Measurements from ENCODE around the gene GASK1B. TPM values are rescaled to one million over a fixed set of nuclear protein-coding genes. Genes with fewer than 3 reads are reported as not detected.

Gene GASK1B
- total and polyA plus RNA-seq, 3 donors from 2014 or later, result 19.3 to 24.0 (median 19.8) TPM

- intact Hi-C loops (cut with DNase I; ENCODE audit: low total_unique reads), result no loop called here
- no peak for TF ChIP-seq POLR2A (IDR thresholded peaks at IDR 0.05)
- H3K4me1 ChIP-seq, result peaks cover 9% of the 10 kb centered on the region
- 31 to 40% methylated on average over 6 of the region's 6 CpGs for WGBS, 2 donors
- H3K27me3 ChIP-seq, result no peaks in the 10 kb centered on the region
- H3K36me3 ChIP-seq (ENCODE audit: low read depth, missing control alignments), result no peaks in the 10 kb centered on the region
- DNase-seq, result peak; percentile 22
- no peak overlapping the region for H3K4me3 ChIP-seq
- H3K9me3 ChIP-seq, result no peaks in the 10 kb centered on the region
- H3K27ac ChIP-seq, result no peak overlapping the region
These were observed 11.1 kb downstream of the GASK1B start for GRCh38 chr4:158161551-158162354.

- Histone ChIP-seq H3K9me3 (no peaks in the 10 kb centered on the region), H3K27ac (peak overlapping the region in 1 of 2 donors; percentile 33), H3K4me3 (no peak overlapping the region), H3K4me1 (peaks cover 9% of the 10 kb centered on the region), H3K27me3 (no peaks in the 10 kb centered on the region), H3K36me3 (ENCODE audit: low read depth, missing control alignments) (no peaks in the 10 kb centered on the region)
- DNase-seq, result no peak
- WGBS, 2 donors, result 36 to 52% methylated on average over 4 of the region's 4 CpGs
- intact Hi-C loops (cut with DNase I; ENCODE audit: low total_unique reads), result no loop called here
- TF ChIP-seq CTCF (IDR thresholded peaks at IDR 0.05), result no peak
- no peak for TF ChIP-seq POLR2A (IDR thresholded peaks at IDR 0.05)
These were observed 13.1 kb downstream of the GASK1B start for GRCh38 chr4:158159718-158160094.

- no peak for TF ChIP-seq CTCF (IDR thresholded peaks at IDR 0.05)
- TF ChIP-seq POLR2A (IDR thresholded peaks at IDR 0.05), result no peak
- H3K27me3 ChIP-seq, result no peaks in the 10 kb centered on the region
- DNase-seq, result no peak
- H3K36me3 ChIP-seq (ENCODE audit: low read depth, missing control alignments), result no peaks in the 10 kb centered on the region
- H3K4me1 ChIP-seq, result peaks cover 9% of the 10 kb centered on the region
- no peaks in the 10 kb centered on the region for H3K9me3 ChIP-seq
- intact Hi-C loops (cut with DNase I; ENCODE audit: low total_unique reads), result no loop called here
- H3K4me3 ChIP-seq, result no peak overlapping the region
- 48 to 62% methylated on average over 3 of the region's 3 CpGs for WGBS, 2 donors
- peak overlapping the region in 1 of 2 donors; percentile 37 for H3K27ac ChIP-seq
These were observed 13.6 kb downstream of the GASK1B start for GRCh38 chr4:158159054-158159717.

GRCh38 chr4:158157412-158157811, 15.4 kb downstream of the GASK1B start:
- no peak for DNase-seq
- no peak for TF ChIP-seq CTCF (IDR thresholded peaks at IDR 0.05)
- no peak for TF ChIP-seq POLR2A (IDR thresholded peaks at IDR 0.05)
- H3K27ac ChIP-seq, result no peak overlapping the region

GRCh38 chr4:158155656-158156356, 17.0 kb downstream of the GASK1B start:
- intact Hi-C loops (cut with DNase I; ENCODE audit: low total_unique reads), result no loop called here
- Histone ChIP-seq H3K27me3 (no peaks in the 10 kb centered on the region), H3K27ac (no peak overlapping the region), H3K9me3 (no peaks in the 10 kb centered on the region), H3K4me1 (no peaks in the 10 kb centered on the region), H3K36me3 (ENCODE audit: low read depth, missing control alignments) (no peaks in the 10 kb centered on the region), H3K4me3 (no peak overlapping the region)
- 77 to 80% methylated on average over 8 of the region's 8 CpGs for WGBS, 2 donors
- DNase-seq, result no peak
- TF ChIP-seq CTCF (IDR thresholded peaks at IDR 0.05) (no peak), POLR2A (IDR thresholded peaks at IDR 0.05) (no peak)

More at GRCh38 chr4:158157412-158157811, 15.4 kb downstream of the GASK1B start:
- Histone ChIP-seq H3K9me3 (no peaks in the 10 kb centered on the region), H3K4me3 (no peak overlapping the region), H3K4me1 (peaks cover 9% of the 10 kb centered on the region), H3K36me3 (ENCODE audit: low read depth, missing control alignments) (no peaks in the 10 kb centered on the region), H3K27me3 (no peaks in the 10 kb centered on the region)
- intact Hi-C loops (cut with DNase I; ENCODE audit: low total_unique reads), result no loop called here
- 47 to 67% methylated on average over 4 of the region's 4 CpGs for WGBS, 2 donors

All from testis (tissue), 3 donors.